Eye (tissue), 1 donor: ENCODE results near the gene SEMA4D.

ENCODE experiments used
- DNase-seq: peaks from one replicate; pipeline ENCODE4 v3.0.0-alpha.2; 2015

The SEMA4D gene

GRCh38 chr9:89442981-89443814 is 54.7 kb downstream of the SEMA4D start:
- DNase-seq: no peak

- DNase-seq: no peak
These were observed 55.4 kb downstream of the SEMA4D start for GRCh38 chr9:89442501-89442978.

- DNase-seq: no peak
These were observed 55.9 kb downstream of the SEMA4D start for GRCh38 chr9:89441986-89442385.

- no peak for DNase-seq
These were observed 56.3 kb downstream of the SEMA4D start for GRCh38 chr9:89441655-89441970.

GRCh38 chr9:89440951-89441654 is 56.8 kb downstream of the SEMA4D start:
- DNase-seq: no peak

- no peak for DNase-seq
These were observed 57.4 kb downstream of the SEMA4D start for GRCh38 chr9:89440548-89440947.

GRCh38 chr9:89440046-89440445 is 57.9 kb downstream of the SEMA4D start:
- DNase-seq: no peak

- DNase-seq: no peak
These were observed 58.3 kb downstream of the SEMA4D start for GRCh38 chr9:89439571-89439970.

- DNase-seq: no peak
These were observed 59.7 kb downstream of the SEMA4D start for GRCh38 chr9:89438194-89438593.

- DNase-seq: no peak
These were observed 60.1 kb downstream of the SEMA4D start for GRCh38 chr9:89437772-89438171.

- no peak for DNase-seq
These were observed 60.8 kb downstream of the SEMA4D start for GRCh38 chr9:89436963-89437625.

- DNase-seq: no peak
These were observed 61.6 kb downstream of the SEMA4D start for GRCh38 chr9:89436326-89436725.

GRCh38 chr9:89435071-89435823 is 62.7 kb downstream of the SEMA4D start:
- DNase-seq: no peak

GRCh38 chr9:89434636-89435035 is 63.3 kb downstream of the SEMA4D start:
- DNase-seq: no peak

- no peak for DNase-seq
These were observed 64.1 kb downstream of the SEMA4D start for GRCh38 chr9:89433826-89434225.

GRCh38 chr9:89432986-89433530 is 64.9 kb downstream of the SEMA4D start:
- no peak for DNase-seq

GRCh38 chr9:89431930-89432725 is 65.8 kb downstream of the SEMA4D start:
- DNase-seq: no peak

- DNase-seq: no peak
These were observed 66.9 kb downstream of the SEMA4D start for GRCh38 chr9:89430995-89431394.

GRCh38 chr9:89428901-89429890 is 68.7 kb downstream of the SEMA4D start:
- DNase-seq: no peak

- no peak for DNase-seq
These were observed 69.6 kb downstream of the SEMA4D start for GRCh38 chr9:89428222-89428761.
